ENCODE results near the gene AFP.
A peak's percentile ranks its signal among the peaks of the same experiment; 100 is the strongest.

AFP gene

GRCh38 chr4:73460913-73461522 lies 25.0 kb downstream of the AFP start:
- no peak for DNase-seq

GRCh38 chr4:73468170-73468569 lies 32.1 kb downstream of the AFP start:
- no peak for DNase-seq

GRCh38 chr4:73470728-73471127 lies 34.7 kb downstream of the AFP start:
- no peak for DNase-seq

- DNase-seq, result no peak
Measured at GRCh38 chr4:73477176-73477575, 41.2 kb downstream of the AFP start.

GRCh38 chr4:73479323-73479722 lies 43.3 kb downstream of the AFP start:
- no peak for DNase-seq

- DNase-seq, result no peak
Measured at GRCh38 chr4:73481358-73481757, 45.3 kb downstream of the AFP start, which contains the start of gene AFM. Gene AFM, plus strand, starts transcription at chr4:73481745. Its CDS starts 31 bp downstream, at chr4:73481776.

GRCh38 chr4:73485085-73485484 lies 49.1 kb downstream of the AFP start:
- DNase-seq, result no peak

- DNase-seq, result no peak
Measured at GRCh38 chr4:73485596-73485995, 49.6 kb downstream of the AFP start.

GRCh38 chr4:73486497-73486896 lies 50.5 kb downstream of the AFP start:
- no peak for DNase-seq

- DNase-seq, result no peak
Measured at GRCh38 chr4:73487233-73487632, 51.2 kb downstream of the AFP start.

GRCh38 chr4:73499996-73500765 lies 64.2 kb downstream of the AFP start:
- DNase-seq, result no peak

GRCh38 chr4:73501664-73502265 lies 65.7 kb downstream of the AFP start:
- no peak for DNase-seq

- DNase-seq, result peak in 1 of 4 experiments; percentile 14
Measured at GRCh38 chr4:73505567-73505966, 69.5 kb downstream of the AFP start.

Measured in suppressor macrophage (primary cell).